DMS79 (cell line): ENCODE results near the gene STPG2.

Experiments
- DNase-seq: peaks from one replicate; lab custom pipeline; 2025; lab: John Stamatoyannopoulos, UW

The STPG2 gene

GRCh38 chr4:98143001-98143899 is at the start of gene STPG2:
Gene STPG2, minus strand, starts transcription at chr4:98143476.
- DNase-seq = no peak

GRCh38 chr4:98185279-98185678 is 42.0 kb upstream of the STPG2 start:
- DNase-seq = no peak

- no peak for DNase-seq
These were observed 38.5 kb upstream of the STPG2 start for GRCh38 chr4:98181809-98182208.

GRCh38 chr4:98179951-98180350 is 36.7 kb upstream of the STPG2 start:
- no peak for DNase-seq

- no peak for DNase-seq
These were observed 33.3 kb upstream of the STPG2 start for GRCh38 chr4:98176531-98176930.

GRCh38 chr4:98170035-98170434 is 26.8 kb upstream of the STPG2 start:
- DNase-seq = no peak

GRCh38 chr4:98166731-98167041 is 23.4 kb upstream of the STPG2 start:
- DNase-seq = no peak

GRCh38 chr4:98166025-98166730 is 22.9 kb upstream of the STPG2 start:
- no peak for DNase-seq

GRCh38 chr4:98162696-98163095 is 19.4 kb upstream of the STPG2 start:
- no peak for DNase-seq

GRCh38 chr4:98151145-98151924 is 8.1 kb upstream of the STPG2 start:
- DNase-seq = no peak

GRCh38 chr4:98150092-98150761 is 7.0 kb upstream of the STPG2 start:
- no peak for DNase-seq

- DNase-seq = no peak
These were observed 5.6 kb upstream of the STPG2 start for GRCh38 chr4:98148856-98149255.

- DNase-seq = no peak
These were observed 17.1 kb downstream of the STPG2 start for GRCh38 chr4:98126141-98126540.

- DNase-seq = no peak
These were observed 17.7 kb downstream of the STPG2 start for GRCh38 chr4:98125585-98125984.

- DNase-seq = no peak
These were observed 25.9 kb downstream of the STPG2 start for GRCh38 chr4:98117363-98117762.

GRCh38 chr4:98113012-98113411 is 30.3 kb downstream of the STPG2 start:
- peak; percentile 3 for DNase-seq

GRCh38 chr4:98110929-98111328 is 32.3 kb downstream of the STPG2 start:
- DNase-seq = peak; percentile 45

GRCh38 chr4:98110214-98110613 is 33.1 kb downstream of the STPG2 start:
- peak; percentile 94 for DNase-seq

GRCh38 chr4:98102660-98103059 is 40.6 kb downstream of the STPG2 start:
- no peak for DNase-seq

- DNase-seq = no peak
These were observed 41.3 kb downstream of the STPG2 start for GRCh38 chr4:98101988-98102387.

GRCh38 chr4:98098764-98099163 is 44.5 kb downstream of the STPG2 start:
- DNase-seq = no peak

GRCh38 chr4:98094118-98094517 is 49.2 kb downstream of the STPG2 start:
- no peak for DNase-seq
